IPS-NIHi11 (cell line): Measurements from ENCODE around the gene NPPC.
"Not testable (repeated sequence)": the region's sequence is repeated elsewhere in the genome, so short reads cannot be mapped to it uniquely, and the experiment has no call there.

ENCODE experiments used
- DNase-seq: peaks from one replicate; pipeline ENCODE4 v3.0.0; 2012; ENCODE audit warnings: mixed read lengths, low spot score

The NPPC gene

DNA sequence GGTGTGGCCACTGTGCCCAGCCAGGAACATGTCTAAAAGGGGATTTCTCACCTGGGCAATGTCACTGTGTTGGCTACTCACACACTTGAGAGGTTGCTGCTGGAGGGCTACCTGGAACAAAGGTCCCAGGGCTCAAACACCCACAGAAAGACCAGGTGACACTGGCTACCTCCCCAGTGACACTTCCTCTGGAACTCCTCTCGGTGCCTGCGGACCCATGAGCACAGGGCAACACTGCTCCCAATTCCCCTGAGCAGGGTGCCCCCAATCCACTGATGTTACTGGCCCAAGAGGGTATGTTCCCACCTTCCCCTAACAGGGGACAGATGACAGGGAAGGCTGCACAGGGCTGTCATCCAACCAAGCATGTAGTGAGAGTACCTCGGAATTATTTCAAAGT, 5.8 kb downstream of the NPPC start:
- no peak for DNase-seq

- DNase-seq = no peak
Measured at GRCh38 chr2:231919341-231920035, 6.7 kb downstream of the NPPC start.

DNA sequence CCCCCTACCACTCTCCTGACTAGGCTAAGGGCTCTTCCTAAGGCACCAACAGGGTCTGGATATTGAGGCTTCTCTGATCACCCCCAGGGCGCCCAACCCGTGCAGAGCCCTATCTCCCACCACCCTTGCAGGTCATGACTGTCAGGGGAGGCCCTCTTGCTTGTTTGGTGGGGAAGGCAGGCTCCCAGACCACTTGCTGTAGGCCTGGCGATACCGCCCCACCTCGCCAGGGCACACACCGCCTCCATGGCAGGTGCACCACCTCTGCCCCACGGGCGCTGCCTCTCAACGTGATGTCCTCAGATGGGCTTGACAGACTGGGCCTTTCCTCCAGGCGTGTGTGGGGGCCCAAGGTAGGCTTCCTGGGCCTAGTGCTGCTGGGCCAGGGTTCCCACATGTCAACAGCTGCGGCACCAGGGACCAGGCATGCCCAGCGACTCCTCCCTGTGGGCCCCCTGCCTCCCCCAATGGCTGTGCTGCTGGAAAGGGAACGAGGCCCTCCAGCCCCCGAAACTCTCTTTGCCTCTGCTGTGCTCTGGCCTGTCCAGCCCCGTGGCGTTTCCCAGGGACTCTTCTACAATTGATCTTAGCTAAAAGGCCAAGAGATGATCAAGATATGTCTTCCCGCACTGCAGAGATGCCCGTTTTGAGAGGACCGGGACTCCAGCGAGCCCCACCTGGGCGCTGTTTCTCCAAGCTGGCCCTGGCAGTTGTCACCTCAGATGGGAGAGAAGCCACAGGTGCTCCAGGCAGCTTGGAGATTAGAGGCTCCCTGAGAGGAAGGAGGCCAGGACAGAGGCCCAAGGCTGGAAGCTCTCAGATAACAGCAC, 7.5 kb downstream of the NPPC start:
- DNase-seq = no peak

GRCh38 chr2:231917280-231918066, 8.7 kb downstream of the NPPC start:
- peak; percentile 60 for DNase-seq

DNA sequence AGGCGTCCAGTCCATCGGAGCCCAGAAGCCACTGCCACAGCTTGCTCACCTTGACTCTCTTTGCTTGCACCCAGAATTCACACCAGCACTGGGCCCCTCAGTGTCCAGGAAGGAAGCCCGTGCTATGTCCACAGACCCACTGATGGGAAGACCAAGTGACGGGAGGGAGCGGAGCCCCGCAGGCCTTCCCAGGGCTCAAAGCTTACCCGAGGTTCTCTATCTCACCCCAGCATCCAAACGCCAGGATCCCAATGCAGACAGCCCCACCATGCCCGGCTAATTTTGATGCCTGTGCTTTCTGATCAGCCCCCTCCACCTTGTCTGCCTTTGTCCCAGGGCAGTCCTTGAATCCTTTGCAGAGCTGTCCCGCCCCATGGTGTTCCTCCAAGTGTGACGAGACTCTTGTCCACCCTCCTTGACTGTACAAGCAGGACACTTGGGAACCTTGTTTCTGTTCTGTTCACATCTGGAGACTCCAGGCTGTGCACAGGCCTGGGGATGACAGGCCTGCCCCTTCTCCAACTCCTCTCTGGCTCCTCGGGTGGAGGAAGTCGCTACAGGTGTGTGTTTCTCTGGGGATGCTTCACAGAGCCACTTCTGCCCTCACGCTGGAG, 12.0 kb downstream of the NPPC start:
- no peak for DNase-seq

DNA sequence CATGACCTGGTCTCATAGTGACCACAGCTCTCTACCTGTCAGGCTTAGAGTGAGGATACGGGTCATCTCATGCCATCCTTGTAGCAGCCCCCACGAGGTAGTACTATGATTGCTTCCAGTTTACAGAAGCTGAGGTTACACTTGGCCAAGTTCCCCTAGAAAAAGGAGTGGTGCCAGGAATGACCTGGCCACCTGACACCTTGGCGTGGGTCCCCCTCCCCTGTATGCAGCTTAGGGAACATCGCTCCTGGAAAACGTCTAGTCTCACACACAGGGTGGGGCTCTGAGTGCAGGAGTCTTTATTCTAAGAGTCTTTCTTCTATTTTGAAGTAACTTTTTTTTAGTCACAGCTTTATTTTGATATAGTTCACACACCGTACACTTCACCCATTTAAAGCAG, 14.8 kb downstream of the NPPC start:
- no peak for DNase-seq

DNA sequence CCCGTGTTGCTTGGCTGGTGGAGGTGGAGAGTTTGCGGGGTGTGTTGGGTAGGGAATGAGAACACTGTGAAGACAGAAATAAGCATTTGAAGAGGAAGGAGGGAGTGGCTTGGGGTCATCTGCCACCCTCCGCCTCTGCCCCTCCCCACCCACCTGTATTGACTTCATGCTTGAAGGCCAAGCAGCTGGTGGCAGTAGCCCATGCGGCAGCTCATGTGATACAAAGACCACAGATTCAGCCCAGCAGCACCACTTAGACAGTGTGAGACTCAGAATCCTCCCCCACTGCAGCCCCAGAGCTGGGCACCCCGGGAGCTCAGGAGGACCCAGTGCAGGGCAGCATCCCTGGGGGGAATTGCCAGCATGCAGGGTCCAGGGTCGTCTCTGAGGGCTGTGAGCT, 15.4 kb downstream of the NPPC start:
- no peak for DNase-seq

DNA sequence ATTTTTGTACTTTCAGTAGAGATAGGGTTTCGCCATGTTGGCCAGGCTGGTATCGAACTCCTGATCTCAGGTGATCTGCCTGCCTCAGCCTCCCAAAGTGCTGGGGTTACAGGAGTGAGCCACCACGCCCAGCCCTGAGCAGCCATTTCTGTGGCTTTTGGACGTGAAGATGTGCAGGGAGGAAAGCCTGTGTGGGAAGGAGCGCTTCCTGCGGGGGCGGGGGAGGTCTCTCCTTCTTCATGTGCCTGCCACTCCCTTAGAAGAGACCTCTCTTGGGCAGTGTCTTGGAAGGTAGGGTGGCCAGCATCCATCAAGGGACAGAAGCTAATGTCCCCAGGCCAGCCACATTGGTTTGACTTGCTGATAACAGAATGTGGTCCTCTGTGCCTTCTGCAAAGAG, 16.0 kb downstream of the NPPC start:
- DNase-seq = not testable (repeated sequence)

GRCh38 chr2:231909631-231910030, 16.6 kb downstream of the NPPC start:
- DNase-seq = no peak

DNA sequence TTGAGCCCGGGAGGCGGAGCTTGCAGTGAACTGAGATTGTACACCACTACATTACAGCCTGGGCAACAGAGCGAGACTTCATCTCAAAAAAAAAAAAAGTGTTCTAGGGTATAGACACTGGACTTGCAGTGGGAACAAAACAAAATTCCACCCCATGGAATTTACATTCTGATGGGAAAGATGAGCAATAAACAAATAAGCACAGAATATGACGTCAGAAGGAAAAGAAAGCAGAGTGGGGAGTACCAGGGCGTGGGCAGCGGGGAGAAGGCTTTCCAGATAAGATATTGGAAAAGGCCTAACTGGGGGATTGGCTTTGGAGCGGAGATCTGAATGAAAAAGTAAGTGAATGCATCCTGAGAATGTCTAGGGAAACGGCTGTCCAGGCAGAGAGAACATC, 17.6 kb downstream of the NPPC start:
- no peak for DNase-seq

GRCh38 chr2:231907765-231908164, 18.4 kb downstream of the NPPC start:
- DNase-seq = no peak

GRCh38 chr2:231905026-231905425, 21.2 kb downstream of the NPPC start:
- no peak for DNase-seq

DNA sequence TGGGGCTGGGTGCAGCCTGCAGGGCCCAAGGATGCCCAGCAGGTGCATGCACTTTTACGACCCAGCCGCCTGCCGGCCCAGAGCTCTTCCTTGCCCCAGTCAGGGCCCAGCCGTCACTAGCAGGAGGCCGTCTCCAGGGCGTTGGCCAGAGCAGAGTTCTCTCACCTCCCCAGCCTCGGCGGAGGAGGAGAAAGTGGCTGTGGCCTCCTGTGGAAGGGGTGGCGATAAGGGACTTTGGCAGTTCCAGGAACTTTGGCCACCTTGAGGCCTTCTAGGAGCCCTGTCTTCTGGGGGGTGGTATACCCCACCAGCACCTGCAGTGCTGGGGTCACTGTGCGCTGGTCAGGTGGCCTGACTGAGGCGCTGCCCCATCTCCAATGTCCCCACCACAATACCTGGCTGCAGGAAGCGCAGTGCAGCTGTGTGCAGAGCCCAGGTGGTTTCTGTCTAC, 22.0 kb downstream of the NPPC start:
- no peak for DNase-seq

GRCh38 chr2:231902598-231902997, 23.6 kb downstream of the NPPC start:
- no peak for DNase-seq

GRCh38 chr2:231900972-231901371, 25.2 kb downstream of the NPPC start:
- peak; percentile 71 for DNase-seq

DNA sequence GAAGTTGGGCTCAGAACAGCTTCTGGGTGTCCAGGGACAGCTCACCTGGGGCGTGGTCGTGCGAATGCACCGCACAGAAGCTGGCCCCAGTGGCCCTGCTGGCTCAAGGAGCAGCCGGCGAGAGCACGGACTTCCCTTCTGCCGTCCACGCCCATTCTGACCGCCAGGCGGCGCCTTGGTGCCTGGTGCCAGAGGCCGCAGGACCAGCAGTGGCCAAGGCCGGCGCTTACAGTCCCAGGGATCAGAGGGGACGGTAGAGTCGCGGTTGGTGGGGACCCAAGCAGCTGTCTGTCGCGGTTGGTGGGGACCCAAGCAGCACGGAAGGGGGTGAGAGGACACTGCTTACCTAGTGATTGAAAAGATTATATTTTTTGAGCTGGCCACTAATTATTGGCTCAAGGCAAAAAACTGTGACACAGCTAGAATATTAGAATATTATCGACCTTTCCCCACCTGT, 25.7 kb downstream of the NPPC start:
- peak; percentile 95 for DNase-seq

GRCh38 chr2:231894566-231895380, 31.4 kb downstream of the NPPC start:
- DNase-seq = no peak

- no peak for DNase-seq
Measured at GRCh38 chr2:231891514-231891905, 34.7 kb downstream of the NPPC start.

DNA sequence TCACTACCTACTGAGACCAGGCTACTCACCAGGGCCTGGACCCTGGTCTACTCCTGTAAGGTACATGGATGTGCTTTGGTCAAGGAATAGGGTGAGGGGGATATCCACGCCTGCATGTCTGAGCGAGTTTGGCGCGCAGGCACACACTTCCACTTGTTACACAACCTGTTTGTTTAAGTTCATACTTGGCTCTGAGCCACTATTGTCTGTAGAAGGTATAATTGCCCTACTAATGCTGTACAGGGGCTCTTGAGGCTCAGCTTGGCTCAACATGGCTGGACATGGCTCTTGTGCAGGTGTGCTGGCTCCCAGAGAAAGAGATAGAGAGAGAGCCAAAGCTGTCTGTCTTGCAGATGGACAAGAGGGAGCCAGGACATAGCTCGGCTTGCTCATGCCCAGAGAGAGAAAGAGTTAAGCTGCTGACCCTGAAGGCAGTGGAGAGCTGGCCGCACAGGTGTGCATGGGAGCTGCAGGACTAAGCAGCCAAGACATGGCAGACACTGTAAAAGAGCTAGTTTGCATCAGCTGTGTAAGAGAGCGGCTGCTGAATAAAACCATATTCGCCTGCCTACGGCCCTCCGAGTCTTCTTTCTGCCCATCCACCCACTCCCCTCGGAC, 35.2 kb downstream of the NPPC start:
- no peak for DNase-seq

DNA sequence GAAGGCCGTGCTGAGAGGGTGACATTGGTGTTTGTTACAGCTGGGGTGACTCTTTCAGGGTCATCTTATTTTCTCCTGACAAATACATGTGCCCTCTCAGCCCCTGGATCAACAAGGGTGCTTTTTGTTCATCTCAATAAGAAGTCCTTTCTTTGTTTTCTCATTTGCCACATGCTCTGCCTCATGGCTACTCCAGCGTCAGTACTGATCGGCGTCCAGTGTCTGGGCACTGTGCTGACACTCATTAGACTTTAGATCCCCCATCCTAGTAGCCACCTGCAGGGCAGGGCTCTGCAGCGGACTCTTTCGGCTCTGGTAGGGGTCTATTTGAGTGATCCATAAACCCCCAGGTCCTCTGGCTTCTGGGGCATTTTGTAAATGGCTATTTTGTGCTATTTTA, 38.4 kb downstream of the NPPC start:
- no peak for DNase-seq
